Stimulated activated CD4-positive, alpha-beta T cell treated with anti-CD3 and anti-CD28 coated beads, Interleukin-15, amount 100 ng/mL, for 48 hours (primary cell): ENCODE measurements around the gene CEACAM21.

Experiments
- DNase-seq, 2 donors: peaks; one replicate each; pipeline ENCODE4 v3.0.0-alpha.2; 2020; ENCODE audit warnings: low read depth in 2 of 2

Gene CEACAM21

DNA sequence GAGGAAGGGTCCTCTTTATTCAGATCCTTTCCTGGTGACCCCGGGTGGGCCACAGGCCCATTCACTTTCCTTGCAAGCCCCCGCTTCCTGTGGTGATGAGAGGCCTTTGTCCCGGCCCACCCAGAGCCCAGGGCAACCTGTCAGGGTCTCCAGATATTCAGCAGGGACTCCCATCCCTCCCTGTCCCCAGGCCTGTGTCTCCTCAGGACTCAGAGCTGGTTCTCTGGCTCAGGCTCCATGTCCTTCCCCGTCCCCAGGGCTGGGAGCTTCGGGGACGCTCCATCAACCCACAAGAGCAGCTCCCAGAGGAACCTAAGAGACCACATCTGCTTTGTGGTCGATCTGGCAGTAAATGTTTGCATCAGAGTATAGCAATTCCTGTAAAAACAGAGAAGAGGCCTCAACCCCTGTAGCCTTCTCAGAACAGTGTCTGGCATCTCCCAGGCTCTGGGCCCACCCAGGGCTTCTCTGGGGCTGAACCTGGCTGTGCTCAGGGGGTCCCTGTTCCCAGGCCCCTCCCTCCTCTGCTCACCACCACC lies 43.1 kb downstream of the CEACAM21 start:
- no peak for DNase-seq

DNA sequence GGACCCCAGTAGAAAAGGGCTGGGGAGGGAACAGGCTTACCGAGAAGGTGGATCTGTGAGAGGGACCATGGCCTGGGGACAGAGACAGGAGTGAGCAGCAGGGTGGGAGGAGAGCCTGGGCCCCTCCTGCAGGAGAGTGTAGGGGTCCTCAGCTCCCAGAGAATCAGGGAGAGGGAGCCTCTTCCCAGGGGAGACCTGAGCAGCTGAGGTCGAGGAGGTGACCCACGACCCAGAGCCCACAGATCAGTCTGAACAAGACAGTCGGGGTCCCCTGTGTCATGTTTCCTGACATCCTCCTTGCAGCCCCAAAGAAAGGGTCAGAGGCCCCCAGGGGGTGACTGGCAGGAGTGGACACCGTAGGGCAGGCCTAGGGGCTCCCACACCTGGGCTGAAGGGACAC lies 44.2 kb downstream of the CEACAM21 start:
- no peak for DNase-seq

DNA sequence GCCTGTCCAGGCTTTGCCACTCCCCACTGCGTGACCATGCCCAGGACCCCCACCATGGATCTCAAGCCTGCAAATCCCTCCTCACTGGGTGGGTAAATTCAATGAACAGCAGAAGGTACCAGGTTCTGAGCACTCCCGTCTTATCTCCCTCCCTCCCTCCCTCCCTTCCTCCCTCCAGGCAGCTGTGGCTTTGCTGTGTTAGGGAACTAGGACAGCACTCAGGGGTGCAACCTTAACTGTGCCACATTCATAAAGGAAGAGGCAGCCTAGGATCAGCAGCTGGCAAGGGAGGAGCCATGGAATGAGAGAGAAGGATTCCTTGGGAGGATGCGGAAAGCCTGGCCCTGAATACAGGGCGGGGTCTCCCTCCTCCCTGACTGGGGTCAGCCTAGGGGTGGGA lies 45.3 kb downstream of the CEACAM21 start:
- DNase-seq = no peak

DNA sequence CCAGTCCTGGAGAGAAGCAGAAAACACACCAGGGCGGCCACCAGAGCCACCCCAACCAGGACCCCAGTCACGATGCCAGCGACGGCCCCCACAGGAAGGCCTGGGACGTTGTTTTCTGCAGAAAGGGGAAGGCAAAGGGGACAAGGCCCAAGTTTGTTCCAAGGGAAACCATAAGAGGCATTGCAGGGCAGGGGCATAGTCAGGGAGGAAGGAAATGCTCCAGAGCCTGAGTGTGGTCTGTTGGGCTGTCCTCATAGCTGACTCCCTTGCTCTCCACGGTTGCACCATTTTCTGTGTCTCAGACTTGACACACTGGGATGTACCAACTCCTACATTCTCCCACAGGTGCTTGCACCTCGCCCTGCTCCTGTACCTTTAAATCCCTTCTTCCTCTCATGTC lies 45.7 kb downstream of the CEACAM21 start:
- no peak for DNase-seq

DNA sequence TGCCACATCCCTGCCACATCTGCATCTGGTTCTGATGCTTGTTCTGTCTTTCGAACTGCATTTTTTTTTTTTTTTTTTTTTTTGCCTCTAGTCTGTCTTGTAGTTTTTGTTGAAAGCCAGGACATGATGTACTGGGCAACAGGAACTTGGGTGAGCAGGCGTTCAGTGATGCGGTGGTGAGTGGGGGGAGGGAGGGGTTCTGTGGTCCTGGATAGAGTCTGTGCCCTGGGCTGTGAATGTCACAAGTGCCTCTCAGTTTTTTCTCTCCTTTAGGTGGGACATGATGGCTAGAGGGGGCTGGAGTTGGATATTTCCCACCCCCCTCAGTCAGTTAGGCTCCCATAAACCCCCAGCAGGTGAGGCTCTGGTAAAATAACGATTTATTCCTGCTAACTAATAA lies 47.4 kb downstream of the CEACAM21 start:
- no peak for DNase-seq

DNA sequence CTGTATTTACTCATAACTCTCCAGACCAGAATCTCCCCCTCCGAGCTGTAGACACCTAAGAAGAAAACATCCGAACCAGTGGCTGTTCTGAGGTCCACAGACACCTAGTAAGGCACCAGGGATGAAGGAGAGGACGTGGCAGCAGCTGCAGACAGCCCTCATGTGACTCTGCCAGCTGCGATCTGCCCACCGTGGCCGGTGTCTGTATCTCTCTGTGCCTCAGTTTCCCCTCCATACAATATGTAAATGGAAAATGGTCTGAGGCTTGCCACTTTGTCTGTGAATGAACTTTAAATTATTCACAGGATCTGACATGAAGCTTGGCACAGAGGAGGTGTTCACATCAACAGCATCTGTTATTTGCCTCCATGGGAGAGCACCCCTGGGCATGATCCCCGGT lies 48.5 kb downstream of the CEACAM21 start:
- DNase-seq = no peak

DNA sequence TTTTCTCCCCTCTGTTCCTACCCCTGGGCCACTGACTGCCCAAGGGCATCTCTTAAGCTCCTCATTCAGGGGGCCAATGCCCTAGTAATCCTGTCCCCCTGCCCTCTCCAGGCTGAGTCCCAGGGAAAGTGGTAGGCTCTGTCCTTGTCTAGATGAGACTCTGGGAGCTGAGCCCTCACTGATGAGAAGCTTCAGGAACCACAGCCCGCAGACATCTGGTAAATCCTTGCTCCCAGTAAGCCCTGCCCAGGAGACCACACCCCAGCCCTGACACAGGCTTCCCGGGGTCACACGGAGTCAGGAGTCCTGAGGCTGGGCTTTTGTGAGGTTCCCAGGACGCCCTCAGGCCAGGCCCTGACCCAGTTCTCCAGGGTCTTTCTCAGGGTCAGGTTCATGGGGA lies 49.0 kb downstream of the CEACAM21 start:
- no peak for DNase-seq

DNA sequence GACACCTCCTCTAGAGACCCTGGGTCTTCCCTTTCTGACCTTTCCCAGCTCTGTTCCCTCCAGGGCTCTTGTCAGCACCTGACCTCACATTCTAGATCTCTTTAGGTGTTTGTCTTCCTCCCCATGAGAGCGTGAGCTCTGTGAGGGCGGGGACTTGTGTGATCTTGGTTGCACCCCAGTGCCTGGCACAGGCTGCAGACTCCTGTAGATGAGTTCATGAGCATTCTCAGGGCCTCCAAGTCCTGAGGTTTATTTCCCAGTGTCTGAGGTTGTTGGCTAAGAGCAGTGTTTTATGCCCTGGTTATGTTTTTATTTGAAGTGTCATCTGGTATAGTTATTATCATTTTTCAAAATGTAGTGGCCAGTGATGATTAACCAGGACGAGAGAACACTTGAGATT lies 50.3 kb downstream of the CEACAM21 start:
- no peak for DNase-seq

DNA sequence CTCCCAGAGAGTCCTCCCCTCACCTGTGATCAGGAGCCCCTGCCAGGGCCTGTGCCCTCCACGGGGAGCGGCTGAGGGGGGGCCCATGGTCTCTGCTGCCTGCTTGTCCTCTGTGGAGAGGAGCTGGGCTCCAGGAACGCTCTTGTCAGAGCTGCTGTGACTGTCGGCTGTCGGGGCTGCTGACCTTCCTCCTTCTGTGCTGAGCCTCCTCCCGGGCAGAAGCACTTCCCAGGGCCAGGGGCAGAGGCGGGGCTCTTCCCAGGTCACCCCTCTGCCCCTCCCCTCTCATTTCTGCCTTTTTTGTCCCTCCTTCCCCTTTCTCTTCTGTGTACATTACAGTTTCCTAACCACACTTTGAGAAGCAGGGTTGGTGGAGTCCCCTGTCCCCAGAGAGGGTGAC lies 50.9 kb downstream of the CEACAM21 start, which contains the start of gene CEACAM4:
TSS of gene CEACAM4 (minus strand) at position 198 of the 400 bp plus-strand sequence. CDS start at position 87, 111 bp downstream.
- DNase-seq = no peak

DNA sequence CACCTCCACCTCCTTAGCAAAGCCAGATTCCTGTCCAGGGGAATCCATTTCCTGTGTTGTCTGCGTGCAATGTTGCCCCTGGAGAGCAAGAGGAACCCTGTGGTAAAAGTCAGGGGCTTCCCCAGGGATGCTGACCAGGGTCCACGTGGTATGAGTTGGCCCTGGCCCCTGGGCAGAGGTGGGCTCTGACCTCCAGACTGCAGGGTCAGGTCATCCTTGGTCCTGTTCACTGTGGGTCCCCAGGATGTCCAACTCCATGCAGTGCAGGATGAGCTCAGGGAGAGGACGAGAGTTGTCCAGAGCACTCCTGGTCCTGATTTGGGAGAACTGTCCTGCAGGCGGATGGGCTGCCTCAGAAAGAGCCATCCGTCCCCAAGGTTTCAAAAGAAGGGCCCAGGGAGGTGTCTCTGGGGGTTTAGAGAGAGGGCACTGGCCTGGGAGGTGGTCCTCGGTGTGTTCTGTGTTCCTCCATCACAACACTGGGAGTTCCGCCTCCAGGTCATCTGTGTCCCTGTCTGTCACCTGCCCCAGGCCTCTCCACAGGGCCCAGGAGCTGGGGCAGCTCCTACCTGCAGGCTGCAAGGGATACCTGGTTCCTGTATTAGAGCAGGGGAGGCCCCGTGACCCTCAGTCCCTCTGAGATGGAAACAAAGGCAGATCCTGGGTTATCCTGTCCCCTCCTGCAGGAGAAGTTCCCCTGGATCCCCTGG lies 52.2 kb downstream of the CEACAM21 start:
- no peak for DNase-seq
